GM18526 (cell line): ENCODE results near the gene AGO4.

Source experiments
- POLR2A ChIP-seq: IDR thresholded peaks from 3 replicates; pipeline ENCODE4 v1.6.1; 2011; ENCODE audit not compliant: insufficient read length; ENCODE audit errors: extremely low read depth

Gene AGO4

GRCh38 chr1:35882945-35883634, 75.3 kb downstream of the AGO4 start, which contains the start of gene AGO1:
Gene AGO1 (plus strand): TSS chr1:35883209. CDS start chr1:35883422, 213 bp downstream.
- peak; percentile 77 for TF ChIP-seq POLR2A

- no peak for TF ChIP-seq POLR2A
These were observed 75.9 kb downstream of the AGO4 start for GRCh38 chr1:35883635-35884101.

DNA sequence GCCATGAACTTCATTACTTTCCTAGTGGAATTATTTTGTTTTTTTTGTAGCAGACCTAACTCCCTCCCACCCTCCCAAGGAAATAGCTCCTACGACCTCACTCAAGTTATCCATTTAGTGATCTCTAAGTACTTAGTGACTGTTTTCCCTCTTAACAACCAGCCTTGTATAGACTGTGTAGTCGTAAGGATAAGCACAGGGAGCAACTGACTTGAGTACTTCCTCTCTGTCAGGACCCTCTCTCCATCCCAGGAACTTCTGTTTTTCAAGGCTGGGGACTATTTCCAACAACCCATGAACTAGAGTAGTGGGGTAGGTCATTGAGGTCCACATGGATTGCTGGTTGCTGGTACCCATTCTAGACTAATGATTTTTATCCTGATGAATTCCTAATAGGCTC, 77.1 kb downstream of the AGO4 start:
- no peak for TF ChIP-seq POLR2A

DNA sequence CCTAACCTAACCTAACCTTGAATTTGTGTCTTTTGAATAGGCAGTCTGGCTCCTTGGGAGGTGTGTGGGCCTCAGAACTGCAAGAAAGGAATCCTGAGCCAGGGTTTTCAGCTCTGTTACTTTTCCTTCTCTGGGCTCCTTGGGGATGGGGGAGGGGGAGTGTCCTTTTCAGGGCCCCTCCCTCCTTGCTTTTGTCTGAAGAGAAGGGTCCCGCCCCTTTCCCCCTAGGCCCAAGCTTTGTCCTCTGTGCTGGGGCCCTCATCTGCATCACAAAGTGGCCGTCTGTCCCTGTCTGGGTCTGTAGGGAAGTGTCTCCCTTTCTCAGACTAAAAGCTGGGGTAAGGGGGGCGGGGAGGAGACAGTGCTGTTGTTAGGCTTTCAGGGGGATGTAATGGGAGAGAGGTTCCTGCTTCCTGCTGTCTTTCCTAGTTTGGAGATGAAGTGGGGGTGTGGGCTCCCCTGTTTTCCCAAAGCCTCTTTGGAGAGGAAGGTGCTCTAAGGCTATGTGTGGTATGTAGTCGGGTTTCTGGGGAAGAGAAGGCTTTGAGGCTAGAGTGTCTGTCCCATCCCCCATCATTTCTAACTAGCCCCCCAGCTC, 78.2 kb downstream of the AGO4 start:
- TF ChIP-seq POLR2A = no peak

DNA sequence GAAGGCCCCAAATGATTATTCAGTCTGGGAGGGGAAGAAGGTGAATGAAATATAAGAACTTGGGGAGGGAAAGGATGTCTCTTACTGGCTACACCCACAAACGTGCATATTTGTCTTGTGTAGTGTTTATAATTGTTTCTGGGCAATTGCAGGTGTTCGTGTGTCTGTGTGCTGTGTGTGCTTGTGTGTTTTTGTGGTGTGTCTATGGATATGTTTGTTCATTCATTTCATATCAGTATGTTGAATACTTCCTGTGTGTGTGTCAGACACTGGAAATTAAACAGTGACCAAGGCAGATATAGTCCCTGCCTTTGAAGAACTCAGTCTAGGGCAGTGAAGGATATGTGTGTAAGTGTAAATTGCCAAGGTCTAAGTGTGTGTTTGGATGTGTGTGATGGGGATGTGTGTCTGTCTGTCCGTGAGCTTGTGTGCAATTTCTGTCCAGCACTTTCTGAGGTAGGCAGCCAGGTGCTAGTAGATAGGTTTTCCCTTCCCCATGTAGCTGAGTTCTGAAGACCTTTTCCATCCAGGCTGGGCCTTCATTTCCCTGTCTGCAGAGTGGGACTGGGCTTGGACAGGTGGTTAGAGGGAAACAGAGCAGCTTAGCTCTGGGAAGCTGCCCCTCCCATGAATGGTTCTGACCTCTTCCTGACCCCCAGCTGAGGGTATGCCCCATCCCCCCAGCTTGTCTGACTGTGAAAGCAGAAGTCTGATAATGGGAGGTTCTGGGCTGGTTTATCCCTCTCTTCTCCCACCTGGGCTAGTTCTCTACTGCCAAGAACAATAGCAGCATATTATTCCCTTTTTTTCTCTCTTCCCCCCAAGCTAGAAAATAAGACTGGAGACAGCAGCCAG, 79.0 kb downstream of the AGO4 start:
- TF ChIP-seq POLR2A = no peak

DNA sequence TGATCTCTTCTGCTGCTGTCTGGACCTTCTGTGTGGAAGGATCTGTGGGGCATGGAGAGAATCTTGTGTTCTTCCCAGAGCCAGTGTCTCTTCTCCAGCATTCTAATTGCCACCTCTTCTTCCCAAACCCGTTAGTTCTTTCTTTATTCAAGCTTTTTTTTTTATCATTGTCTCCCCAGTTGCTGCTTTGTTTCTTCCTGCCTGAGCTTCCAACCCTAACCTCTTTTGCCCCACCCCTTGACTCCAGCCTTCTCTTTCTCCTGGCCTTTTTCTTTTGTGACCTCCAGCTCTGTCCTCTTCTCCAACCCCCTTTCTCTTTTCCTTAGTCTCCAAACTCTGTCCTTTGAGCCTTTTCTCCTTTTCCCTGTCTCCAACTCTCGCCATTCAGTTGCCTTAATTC, 79.7 kb downstream of the AGO4 start:
- TF ChIP-seq POLR2A = no peak

GRCh38 chr1:35888255-35888654, 80.4 kb downstream of the AGO4 start:
- TF ChIP-seq POLR2A = no peak

DNA sequence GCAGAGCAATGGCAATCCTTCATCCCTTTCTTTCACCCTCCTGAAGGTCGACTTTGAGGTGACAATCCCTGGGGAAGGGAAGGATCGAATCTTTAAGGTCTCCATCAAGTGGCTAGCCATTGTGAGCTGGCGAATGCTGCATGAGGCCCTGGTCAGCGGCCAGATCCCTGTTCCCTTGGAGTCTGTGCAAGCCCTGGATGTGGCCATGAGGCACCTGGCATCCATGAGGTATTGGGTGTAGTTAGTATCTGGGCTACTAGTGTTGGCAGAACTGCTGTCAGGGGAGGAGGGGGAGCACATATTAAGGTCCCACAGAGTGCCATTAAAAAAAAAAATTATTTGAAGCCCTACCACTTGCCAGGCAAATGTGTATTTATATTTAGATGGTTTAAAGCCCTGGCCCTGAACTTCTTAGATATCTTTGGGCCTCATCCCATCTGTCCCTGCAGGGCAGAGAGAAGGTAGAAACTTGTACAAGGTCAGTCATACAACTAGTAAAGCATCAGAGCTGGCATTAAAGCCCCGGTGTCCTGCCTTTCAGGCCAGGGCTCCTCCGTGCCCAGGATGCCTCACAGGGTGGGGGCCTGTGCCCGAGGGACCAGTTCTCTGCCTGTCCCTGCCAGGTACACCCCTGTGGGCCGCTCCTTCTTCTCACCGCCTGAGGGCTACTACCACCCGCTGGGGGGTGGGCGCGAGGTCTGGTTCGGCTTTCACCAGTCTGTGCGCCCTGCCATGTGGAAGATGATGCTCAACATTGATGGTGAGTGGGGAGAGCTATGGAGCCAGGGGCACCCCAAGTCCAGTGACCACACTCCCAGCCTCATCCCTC, 85.4 kb downstream of the AGO4 start:
- TF ChIP-seq POLR2A = no peak

DNA sequence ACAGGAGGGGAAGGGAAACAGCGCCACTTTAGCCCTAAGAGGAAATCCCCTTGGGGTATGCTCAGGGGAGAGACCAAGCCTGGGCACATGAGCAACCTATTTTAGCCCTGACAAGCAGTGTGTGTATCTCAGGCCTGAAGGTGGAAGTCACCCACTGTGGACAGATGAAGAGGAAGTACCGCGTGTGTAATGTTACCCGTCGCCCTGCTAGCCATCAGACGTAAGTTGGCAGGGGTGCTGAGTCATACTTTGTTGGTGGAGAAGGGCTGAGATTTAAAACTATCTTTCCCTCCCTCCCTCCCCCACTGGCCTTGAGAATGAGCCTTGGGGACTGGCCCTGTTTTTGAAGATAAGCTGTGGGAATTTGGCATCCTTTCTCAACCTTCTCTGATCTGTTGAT, 86.4 kb downstream of the AGO4 start:
- no peak for TF ChIP-seq POLR2A

DNA sequence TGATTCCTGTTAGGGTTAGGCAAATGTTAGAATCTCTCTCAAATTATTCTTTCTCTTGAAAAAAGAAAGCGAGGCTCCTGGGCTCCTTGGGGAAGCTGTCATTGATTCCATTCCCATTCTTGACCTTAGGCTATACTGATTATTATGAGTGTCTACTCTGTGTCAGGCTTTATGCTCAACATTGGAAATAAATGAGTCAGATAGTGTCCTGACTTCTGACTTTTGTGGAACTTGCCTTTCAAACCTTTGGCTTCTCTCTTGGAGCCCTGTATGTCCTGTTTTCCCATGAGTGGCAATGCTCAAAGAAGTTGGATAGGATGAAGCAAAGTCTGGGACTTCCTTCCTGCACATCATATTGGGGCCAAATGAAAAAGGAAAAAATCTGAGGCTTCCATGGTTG, 86.8 kb downstream of the AGO4 start:
- no peak for TF ChIP-seq POLR2A

DNA sequence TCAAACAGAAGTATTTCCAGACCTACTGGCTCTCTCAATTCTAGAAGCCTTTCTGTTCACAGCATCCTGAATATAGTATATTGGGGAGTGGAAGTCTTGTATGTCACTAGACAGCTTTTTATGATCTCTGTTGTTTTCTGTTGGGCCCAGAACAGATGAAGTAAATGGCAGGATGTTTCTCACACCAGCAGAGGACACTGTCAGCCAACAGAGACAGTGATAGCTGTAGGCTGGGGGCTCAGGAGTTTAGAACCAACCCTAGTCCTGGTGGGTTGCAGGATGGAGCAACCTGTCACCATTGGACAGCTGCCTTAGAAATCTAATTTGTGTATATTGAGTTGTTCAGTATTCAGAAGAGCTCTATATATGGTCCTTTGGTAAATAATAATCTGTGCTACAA, 92.1 kb downstream of the AGO4 start:
- no peak for TF ChIP-seq POLR2A

GRCh38 chr1:35901235-35901634, 93.4 kb downstream of the AGO4 start:
- no peak for TF ChIP-seq POLR2A

DNA sequence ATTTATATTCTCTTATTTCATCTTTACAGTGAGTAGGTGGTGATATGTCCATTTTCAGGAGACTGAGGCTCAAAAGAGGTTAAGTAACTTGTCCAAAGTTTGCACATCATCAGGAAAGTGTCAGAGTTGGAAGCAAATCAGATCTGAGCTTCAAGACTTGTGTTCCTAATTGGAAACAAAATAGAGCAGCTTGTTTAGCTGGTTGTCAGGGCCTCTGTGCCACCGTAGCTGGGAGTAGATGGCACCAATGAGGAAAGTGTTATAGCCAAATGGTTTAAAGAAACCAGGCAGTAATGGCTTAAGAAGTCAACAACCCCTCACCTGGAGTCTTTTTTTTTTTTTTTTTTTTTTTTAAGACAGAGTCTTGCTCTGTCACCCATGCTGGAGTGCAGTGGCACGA, 94.9 kb downstream of the AGO4 start:
- no peak for TF ChIP-seq POLR2A
